Activated CD8-positive, alpha-beta memory T cell treated with anti-CD3 and anti-CD28 coated beads for 4 hours (primary cell): ENCODE measurements around the gene TBX3.

Experiments
- DNase-seq, 2 donors: peaks; one replicate each; pipeline ENCODE4 v3.0.0-alpha.2; 2020; ENCODE audit warnings: low read depth in 2 of 2

Gene TBX3

DNA sequence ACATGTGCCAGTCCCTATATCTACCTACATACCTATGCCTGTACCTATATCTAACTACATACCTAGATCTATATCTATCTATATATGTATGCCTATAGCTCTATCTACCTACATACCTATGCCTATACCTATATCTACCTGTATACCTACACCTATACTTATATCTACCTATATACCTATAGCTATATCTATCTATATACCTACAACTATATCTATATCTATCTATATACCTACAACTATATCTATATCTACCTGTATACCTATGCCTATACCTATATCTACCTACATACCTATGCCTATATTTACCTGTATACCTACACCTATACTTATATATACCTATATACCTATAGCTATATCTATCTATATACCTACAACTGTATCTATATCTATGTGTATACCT is 56.6 kb downstream of the TBX3 start:
- no peak for DNase-seq

DNA sequence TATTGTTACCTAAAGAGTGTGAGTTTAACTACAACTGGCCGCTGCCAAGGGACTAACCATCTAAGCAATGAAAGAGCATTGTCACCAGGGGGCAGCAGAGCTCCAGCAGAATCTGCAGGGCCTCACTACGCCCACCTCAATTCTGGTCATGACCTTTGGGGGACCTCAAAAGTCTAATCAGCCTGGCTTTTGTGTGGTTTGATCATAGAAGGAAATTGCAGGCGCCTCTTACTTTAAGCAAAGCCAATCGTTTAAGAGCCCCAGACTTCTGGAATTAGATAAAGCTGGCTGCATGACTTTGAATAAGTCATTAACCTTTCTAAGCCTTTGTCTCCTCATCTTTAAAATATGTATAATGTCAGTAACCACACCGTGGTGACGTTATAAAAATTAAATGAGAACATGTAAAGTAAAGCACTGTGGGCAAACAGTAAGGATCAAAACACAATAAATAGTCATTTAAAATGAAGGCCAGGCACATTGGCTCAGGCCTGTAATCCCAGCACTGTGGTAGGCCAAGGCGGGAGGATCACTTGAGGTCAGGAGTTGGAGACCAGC is 58.6 kb downstream of the TBX3 start:
- DNase-seq, result no peak

DNA sequence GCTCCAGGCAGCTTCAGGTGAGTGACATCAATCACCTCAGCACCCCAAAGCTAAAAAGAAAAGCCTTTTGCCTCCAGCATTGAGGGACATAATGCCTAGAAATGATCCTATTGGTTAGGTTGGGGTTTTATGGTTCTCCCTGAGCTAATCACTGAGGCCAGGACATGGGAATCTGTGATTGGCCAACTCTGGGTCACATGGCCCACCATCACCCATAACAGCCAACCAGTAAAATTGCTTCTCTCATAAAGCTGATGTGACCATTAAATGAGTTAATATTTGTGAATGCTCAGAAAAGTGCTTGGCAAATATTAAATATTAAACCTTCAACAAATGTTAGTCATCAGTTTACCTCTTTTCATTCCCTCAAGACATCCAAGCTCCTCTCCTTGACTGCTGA is 60.2 kb downstream of the TBX3 start:
- DNase-seq, result no peak
